Calu3 (cell line): ENCODE data around the gene KRT77. TPM values are rescaled to one million over a fixed set of nuclear protein-coding genes. Genes with fewer than 3 reads are reported as not detected.

Experiments
- BruUV-seq: library from RNA; stranded (reverse); fragments of 400-500 nt; replicated peaks from 2 replicates; lab custom pipeline; 2021; lab: Mats Ljungman, UMichigan
- CTCF ChIA-PET: fragments of 300-600 bp; sonication (Branson Sonifier 250); formaldehyde crosslinking; loops from one replicate; lab custom pipeline; 2022; ENCODE audit warnings: antibody characterized with exemption; lab: Charles Lee
- DNase-seq: peaks from one replicate; pipeline ENCODE4 v3.0.0; 2022
- H3K27ac Mint-ChIP-seq: one replicate; pipeline ENCODE4 v1.8.0; 2022; ENCODE audit warnings: mixed read lengths; ENCODE audit not compliant: unreplicated experiment
- H3K27me3 Mint-ChIP-seq: one replicate; pipeline ENCODE4 v1.8.0; 2022; ENCODE audit warnings: mixed read lengths; ENCODE audit not compliant: unreplicated experiment
- H3K36me3 Mint-ChIP-seq: one replicate; pipeline ENCODE4 v1.8.0; 2022; ENCODE audit warnings: mild to moderate bottlenecking, moderate library complexity, mixed read lengths; ENCODE audit not compliant: insufficient read depth, unreplicated experiment
- H3K4me1 Mint-ChIP-seq: one replicate; pipeline ENCODE4 v1.8.0; 2022; ENCODE audit warnings: mild to moderate bottlenecking, low read depth, mixed read lengths; ENCODE audit not compliant: unreplicated experiment
- H3K4me3 Mint-ChIP-seq: one replicate; pipeline ENCODE4 v1.8.0; 2022; ENCODE audit warnings: mild to moderate bottlenecking, low read depth, moderate library complexity, mixed read lengths; ENCODE audit not compliant: unreplicated experiment
- H3K9me3 Mint-ChIP-seq: one replicate; pipeline ENCODE4 v1.8.0; 2022; ENCODE audit warnings: low read depth, mixed read lengths; ENCODE audit not compliant: unreplicated experiment
- CTCF ChIP-seq: fragments of 200-600 bp; IDR thresholded peaks from one replicate; pipeline ENCODE4 v1.8.0; 2022; ENCODE audit warnings: antibody characterized with exemption; ENCODE audit not compliant: unreplicated experiment
- intact Hi-C: fragments of 100-400 bp; cut with micrococcal nuclease; formaldehyde crosslinking; loops from one replicate; pipeline ENCODE4 v1.10.0; 2022; ENCODE audit not compliant: unreplicated experiment
- total RNA-seq: library from RNA; stranded (reverse); gene quantifications from 2 replicates; pipeline ENCODE4 v1.2.3, GENCODE V29; 2022

The KRT77 gene
- total RNA-seq, 1 experiment from 2014 or later: not detected

- H3K4me3 Mint-ChIP-seq: no peak overlapping the region
- DNase-seq: no peak
- peaks cover 99% of the 10 kb centered on the region for H3K27me3 Mint-ChIP-seq
- H3K9me3 Mint-ChIP-seq: no peaks in the 10 kb centered on the region
- H3K27ac Mint-ChIP-seq: no peak overlapping the region
- intact Hi-C loops: no loop called here
- no peak for TF ChIP-seq CTCF
- CTCF ChIA-PET: no interaction called here
- H3K4me1 Mint-ChIP-seq: no peaks in the 10 kb centered on the region
- no peaks in the 10 kb centered on the region for H3K36me3 Mint-ChIP-seq
- BruUV-seq: no TSS peak
Observed at GRCh38 chr12:52645982-52646381, 57.3 kb downstream of the KRT77 start.

GRCh38 chr12:52645120-52645761, 58.1 kb downstream of the KRT77 start:
- Mint-ChIP-seq H3K27ac (no peak overlapping the region), H3K4me1 (no peaks in the 10 kb centered on the region), H3K4me3 (no peak overlapping the region), H3K9me3 (no peaks in the 10 kb centered on the region), H3K36me3 (no peaks in the 10 kb centered on the region), H3K27me3 (peaks cover 100% of the 10 kb centered on the region)
- CTCF ChIA-PET: no interaction called here
- no TSS peak for BruUV-seq
- DNase-seq: no peak
- intact Hi-C loops: no loop called here
- TF ChIP-seq CTCF: no peak

GRCh38 chr12:52644078-52644415, 59.3 kb downstream of the KRT77 start:
- CTCF ChIA-PET: no interaction called here
- no peak for TF ChIP-seq CTCF
- DNase-seq: no peak
- no peak overlapping the region for H3K27ac Mint-ChIP-seq
- peaks cover 100% of the 10 kb centered on the region for H3K27me3 Mint-ChIP-seq
- no TSS peak for BruUV-seq
- H3K4me3 Mint-ChIP-seq: no peak overlapping the region
- H3K9me3 Mint-ChIP-seq: no peaks in the 10 kb centered on the region
- H3K36me3 Mint-ChIP-seq: no peaks in the 10 kb centered on the region
- intact Hi-C loops: no loop called here
- H3K4me1 Mint-ChIP-seq: no peaks in the 10 kb centered on the region

- Mint-ChIP-seq H3K36me3 (no peaks in the 10 kb centered on the region), H3K27ac (no peak overlapping the region), H3K4me1 (no peaks in the 10 kb centered on the region), H3K27me3 (peaks cover 95% of the 10 kb centered on the region), H3K9me3 (no peaks in the 10 kb centered on the region), H3K4me3 (no peak overlapping the region)
- no TSS peak for BruUV-seq
- CTCF ChIA-PET: no interaction called here
- DNase-seq: no peak
- no peak for TF ChIP-seq CTCF
- intact Hi-C loops: no loop called here
Observed at GRCh38 chr12:52643233-52644077, 59.9 kb downstream of the KRT77 start.
